Measurements from ENCODE around the gene TRMT6. TPM values are rescaled to one million over a fixed set of nuclear protein-coding genes. Genes with fewer than 3 reads are reported as not detected.

TRMT6 gene
- polyA plus RNA-seq, 1 donor (not counting 4 experiments of a cell fraction or from before 2014, with no cell fraction given) = 26.3 TPM

DNA sequence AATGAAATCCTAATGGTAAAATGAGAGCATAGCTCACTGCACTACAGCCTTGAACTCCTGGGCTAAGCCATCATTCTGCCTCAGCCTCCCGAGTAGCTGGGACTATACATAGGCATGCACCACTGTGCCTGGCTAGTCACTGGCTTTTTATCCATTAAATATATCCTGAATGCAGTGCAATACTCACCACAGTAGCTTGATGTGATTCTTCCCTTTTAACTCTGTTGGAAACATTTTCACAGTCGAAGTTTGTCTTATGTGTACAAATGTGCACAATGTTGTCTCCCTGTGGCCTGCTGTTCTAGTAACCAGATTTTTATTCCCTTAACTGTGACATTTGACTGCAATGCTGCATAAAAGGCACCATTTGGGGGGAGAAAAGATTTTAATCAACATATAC lies 56.7 kb downstream of the TRMT6 start:
- Histone ChIP-seq H3K9me3 (ENCODE audit: control insufficient read depth, low read depth, low read length) (no peaks in the 10 kb centered on the region), H3K36me3 (ENCODE audit: control insufficient read depth in 2 of 2, extremely low read depth in 1 of 2, insufficient read depth in 2 of 2, low read length in 2 of 2) (no peaks in the 10 kb centered on the region), H3K9ac (ENCODE audit: control insufficient read depth, extremely low read depth, insufficient read depth, low read length) (no peak overlapping the region), H3K9me1 (ENCODE audit: control insufficient read depth, extremely low read depth, insufficient read depth, low read length) (no peaks in the 10 kb centered on the region), H4K20me1 (ENCODE audit: control insufficient read depth, extremely low read depth, insufficient read depth, low read length) (no peaks in the 10 kb centered on the region), H3K4me2 (ENCODE audit: control insufficient read depth, extremely low read depth, insufficient read depth, low read depth, low read length) (no peak overlapping the region), H3K79me2 (ENCODE audit: control insufficient read depth, insufficient read depth, low read length) (no peaks in the 10 kb centered on the region), H2AFZ (ENCODE audit: control insufficient read depth, low read length) (no peak overlapping the region), H3K4me3 (ENCODE audit: control insufficient read depth in 2 of 3, extremely low read depth in 1 of 3, insufficient read depth in 2 of 3, low read depth in 1 of 3, low read length in 3 of 3) (no peak overlapping the region), H3K27ac (ENCODE audit: control insufficient read depth, insufficient read depth, low read length) (no peak overlapping the region), H3K27me3 (ENCODE audit: control insufficient read depth, extremely low read depth, insufficient read depth, low read length) (peaks cover 4% of the 10 kb centered on the region), H3K4me1 (ENCODE audit: control insufficient read depth, extremely low read depth, insufficient read depth, low read length) (no peaks in the 10 kb centered on the region)
- dilution Hi-C loops (cut with MboI; ENCODE audit: extremely low pct_ligation_motif_present, low sequenced_read_pairs) = no loop called here
- no peak for TF ChIP-seq EZH2 (IDR thresholded peaks at IDR 0.05; ENCODE audit: low read length)
- TF ChIP-seq, protein P1, sequence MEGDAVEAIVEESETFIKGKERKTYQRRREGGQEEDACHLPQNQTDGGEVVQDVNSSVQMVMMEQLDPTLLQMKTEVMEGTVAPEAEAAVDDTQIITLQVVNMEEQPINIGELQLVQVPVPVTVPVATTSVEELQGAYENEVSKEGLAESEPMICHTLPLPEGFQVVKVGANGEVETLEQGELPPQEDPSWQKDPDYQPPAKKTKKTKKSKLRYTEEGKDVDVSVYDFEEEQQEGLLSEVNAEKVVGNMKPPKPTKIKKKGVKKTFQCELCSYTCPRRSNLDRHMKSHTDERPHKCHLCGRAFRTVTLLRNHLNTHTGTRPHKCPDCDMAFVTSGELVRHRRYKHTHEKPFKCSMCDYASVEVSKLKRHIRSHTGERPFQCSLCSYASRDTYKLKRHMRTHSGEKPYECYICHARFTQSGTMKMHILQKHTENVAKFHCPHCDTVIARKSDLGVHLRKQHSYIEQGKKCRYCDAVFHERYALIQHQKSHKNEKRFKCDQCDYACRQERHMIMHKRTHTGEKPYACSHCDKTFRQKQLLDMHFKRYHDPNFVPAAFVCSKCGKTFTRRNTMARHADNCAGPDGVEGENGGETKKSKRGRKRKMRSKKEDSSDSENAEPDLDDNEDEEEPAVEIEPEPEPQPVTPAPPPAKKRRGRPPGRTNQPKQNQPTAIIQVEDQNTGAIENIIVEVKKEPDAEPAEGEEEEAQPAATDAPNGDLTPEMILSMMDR (optimal IDR thresholded peaks at IDR 0.05 in 1 of 3, IDR thresholded peaks at IDR 0.05 in 1 of 3, conservative IDR thresholded peaks at IDR 0.05 in 1 of 3; ENCODE audit: extremely low read depth in 1 of 3, insufficient read depth in 2 of 3, low read length in 3 of 3) = no peak
- no peak for FAIRE-seq
- DNase-seq (ENCODE audit: low read depth, low spot score) = no peak

DNA sequence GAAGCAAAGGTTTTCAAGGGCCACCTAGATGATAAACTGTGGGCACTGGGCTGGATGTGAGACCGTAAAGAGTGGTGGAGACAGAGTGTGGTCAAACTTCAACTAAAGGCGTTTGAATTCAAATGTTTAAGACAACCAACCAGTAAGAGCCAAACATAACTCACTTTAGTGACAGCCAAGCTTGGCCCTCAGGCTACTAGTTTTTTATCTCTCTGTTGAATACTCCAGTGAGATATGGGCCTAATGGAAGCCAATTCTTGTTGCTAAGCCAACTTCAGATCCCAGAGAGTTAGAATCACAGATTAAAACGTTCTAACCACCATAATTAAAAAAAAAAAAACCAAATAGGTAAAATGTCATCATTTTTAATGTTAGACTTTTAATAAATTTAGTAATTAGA lies 57.3 kb downstream of the TRMT6 start:
- Histone ChIP-seq H4K20me1 (ENCODE audit: control insufficient read depth, extremely low read depth, insufficient read depth, low read length) (no peaks in the 10 kb centered on the region), H3K79me2 (ENCODE audit: control insufficient read depth, insufficient read depth, low read length) (no peaks in the 10 kb centered on the region), H3K27me3 (ENCODE audit: control insufficient read depth, extremely low read depth, insufficient read depth, low read length) (peaks cover 4% of the 10 kb centered on the region), H2AFZ (ENCODE audit: control insufficient read depth, low read length) (no peak overlapping the region), H3K4me2 (ENCODE audit: control insufficient read depth, extremely low read depth, insufficient read depth, low read depth, low read length) (no peak overlapping the region), H3K27ac (ENCODE audit: control insufficient read depth, insufficient read depth, low read length) (no peak overlapping the region), H3K9ac (ENCODE audit: control insufficient read depth, extremely low read depth, insufficient read depth, low read length) (no peak overlapping the region), H3K9me1 (ENCODE audit: control insufficient read depth, extremely low read depth, insufficient read depth, low read length) (no peaks in the 10 kb centered on the region), H3K4me3 (ENCODE audit: control insufficient read depth in 2 of 3, extremely low read depth in 1 of 3, insufficient read depth in 2 of 3, low read depth in 1 of 3, low read length in 3 of 3) (no peak overlapping the region), H3K9me3 (ENCODE audit: control insufficient read depth, low read depth, low read length) (no peaks in the 10 kb centered on the region), H3K4me1 (ENCODE audit: control insufficient read depth, extremely low read depth, insufficient read depth, low read length) (no peaks in the 10 kb centered on the region), H3K36me3 (ENCODE audit: control insufficient read depth in 2 of 2, extremely low read depth in 1 of 2, insufficient read depth in 2 of 2, low read length in 2 of 2) (no peaks in the 10 kb centered on the region)
- FAIRE-seq (no peak), DNase-seq (ENCODE audit: low read depth, low spot score) (no peak)
- no peak for TF ChIP-seq EZH2 (IDR thresholded peaks at IDR 0.05; ENCODE audit: low read length)
- TF ChIP-seq, protein P1 (optimal IDR thresholded peaks at IDR 0.05 in 1 of 3, IDR thresholded peaks at IDR 0.05 in 1 of 3, conservative IDR thresholded peaks at IDR 0.05 in 1 of 3; ENCODE audit: extremely low read depth in 1 of 3, insufficient read depth in 2 of 3, low read length in 3 of 3) = no peak
- dilution Hi-C loops (cut with MboI; ENCODE audit: extremely low pct_ligation_motif_present, low sequenced_read_pairs) = no loop called here

All from keratinocyte (primary cell).